Activated naive CD8-positive, alpha-beta T cell treated with anti-CD3 and anti-CD28 coated beads, Interleukin-2, amount 50 U/mL, for 24 hours (primary cell): Measurements from ENCODE around the gene PRRT1B.
A peak's percentile ranks its signal among the peaks of the same experiment; 100 is the strongest.

ENCODE experiments used
- ATAC-seq: fragments of 150-1000 bp; cut with Tn5 transposase; one replicate; pipeline ENCODE4 v1.10.0; 2021
- DNase-seq: peaks from one replicate; pipeline ENCODE4 v3.0.0; 2021
- H3K27ac Mint-ChIP-seq: one replicate; pipeline ENCODE4 v1.8.0; 2021; ENCODE audit warnings: mild to moderate bottlenecking, mixed read lengths
- H3K27me3 Mint-ChIP-seq: one replicate; pipeline ENCODE4 v1.8.0; 2021; ENCODE audit warnings: mixed read lengths
- H3K36me3 Mint-ChIP-seq: one replicate; pipeline ENCODE4 v1.8.0; 2021; ENCODE audit warnings: low read depth, mixed read lengths
- H3K4me1 Mint-ChIP-seq: one replicate; pipeline ENCODE4 v1.8.0; 2021; ENCODE audit warnings: mixed read lengths
- H3K4me3 Mint-ChIP-seq: one replicate; pipeline ENCODE4 v1.8.0; 2021; ENCODE audit warnings: mild to moderate bottlenecking, moderate library complexity, mixed read lengths
- H3K9me3 Mint-ChIP-seq: one replicate; pipeline ENCODE4 v1.8.0; 2021; ENCODE audit warnings: mixed read lengths

PRRT1B gene

DNA sequence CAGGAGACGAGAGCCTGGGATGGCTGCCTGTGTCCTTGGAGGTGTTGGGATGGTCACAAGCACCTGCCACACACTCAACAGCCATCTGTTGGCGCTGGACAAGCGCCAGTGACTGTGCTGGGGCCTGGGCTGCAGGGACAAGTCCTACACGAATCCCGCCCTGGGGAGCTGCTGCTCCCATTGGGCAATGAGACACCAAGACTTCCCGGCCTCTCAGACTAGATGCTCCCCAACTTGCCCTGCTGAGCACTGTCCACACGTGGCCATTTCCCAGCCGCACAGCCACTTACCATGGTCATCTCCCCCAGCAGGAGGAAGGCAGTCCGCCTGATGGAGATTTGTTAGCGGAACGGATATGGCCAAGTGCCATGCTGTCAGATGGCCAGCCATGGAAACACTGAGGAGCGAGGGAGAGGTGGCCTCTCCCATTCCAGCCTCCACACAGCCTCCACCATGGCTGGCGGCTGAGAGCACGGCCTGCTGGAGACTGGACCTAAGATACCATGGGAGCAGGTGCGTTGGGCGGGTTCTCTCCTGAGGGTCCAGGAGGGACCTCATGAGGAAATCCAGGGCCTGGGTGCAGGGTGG is 43.9 kb downstream of the PRRT1B start:
- Mint-ChIP-seq H3K9me3 (no peaks in the 10 kb centered on the region), H3K4me1 (peaks cover 44% of the 10 kb centered on the region), H3K36me3 (peaks cover 17% of the 10 kb centered on the region), H3K27me3 (no peaks in the 10 kb centered on the region), H3K4me3 (no peak overlapping the region), H3K27ac (no peak overlapping the region)
- DNase-seq (no peak), ATAC-seq (no peak)

DNA sequence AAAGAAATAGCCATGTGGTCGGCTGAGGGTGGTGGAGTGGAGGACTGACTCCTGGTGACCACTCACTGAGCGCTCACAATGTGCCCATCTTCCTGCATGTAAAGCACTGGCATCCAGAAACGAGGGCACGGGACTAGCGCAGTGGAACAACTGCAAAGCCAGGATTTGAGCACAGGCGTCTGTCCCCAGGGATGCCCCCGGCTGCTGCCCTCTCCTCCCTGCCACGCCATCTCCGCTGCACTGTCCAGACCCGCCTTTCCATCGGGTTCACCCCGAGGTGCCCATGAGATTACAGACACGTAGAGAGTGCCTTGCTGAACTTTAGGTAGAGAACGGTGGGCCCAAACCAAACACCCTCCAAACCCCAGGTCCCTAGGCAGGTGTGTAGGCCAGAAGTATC is 44.7 kb downstream of the PRRT1B start:
- Mint-ChIP-seq H3K27me3 (no peaks in the 10 kb centered on the region), H3K9me3 (no peaks in the 10 kb centered on the region), H3K4me1 (peaks cover 38% of the 10 kb centered on the region), H3K36me3 (peaks cover 12% of the 10 kb centered on the region), H3K4me3 (no peak overlapping the region), H3K27ac (peak overlapping the region; percentile 55)
- no peak for ATAC-seq
- DNase-seq = no peak

GRCh38 chr9:131590449-131590848 is 45.1 kb downstream of the PRRT1B start:
- ATAC-seq (peak; percentile 27), DNase-seq (no peak)
- Mint-ChIP-seq H3K27me3 (no peaks in the 10 kb centered on the region), H3K36me3 (peaks cover 12% of the 10 kb centered on the region), H3K4me1 (peaks cover 33% of the 10 kb centered on the region), H3K9me3 (no peaks in the 10 kb centered on the region), H3K27ac (peak overlapping the region; percentile 55), H3K4me3 (no peak overlapping the region)

DNA sequence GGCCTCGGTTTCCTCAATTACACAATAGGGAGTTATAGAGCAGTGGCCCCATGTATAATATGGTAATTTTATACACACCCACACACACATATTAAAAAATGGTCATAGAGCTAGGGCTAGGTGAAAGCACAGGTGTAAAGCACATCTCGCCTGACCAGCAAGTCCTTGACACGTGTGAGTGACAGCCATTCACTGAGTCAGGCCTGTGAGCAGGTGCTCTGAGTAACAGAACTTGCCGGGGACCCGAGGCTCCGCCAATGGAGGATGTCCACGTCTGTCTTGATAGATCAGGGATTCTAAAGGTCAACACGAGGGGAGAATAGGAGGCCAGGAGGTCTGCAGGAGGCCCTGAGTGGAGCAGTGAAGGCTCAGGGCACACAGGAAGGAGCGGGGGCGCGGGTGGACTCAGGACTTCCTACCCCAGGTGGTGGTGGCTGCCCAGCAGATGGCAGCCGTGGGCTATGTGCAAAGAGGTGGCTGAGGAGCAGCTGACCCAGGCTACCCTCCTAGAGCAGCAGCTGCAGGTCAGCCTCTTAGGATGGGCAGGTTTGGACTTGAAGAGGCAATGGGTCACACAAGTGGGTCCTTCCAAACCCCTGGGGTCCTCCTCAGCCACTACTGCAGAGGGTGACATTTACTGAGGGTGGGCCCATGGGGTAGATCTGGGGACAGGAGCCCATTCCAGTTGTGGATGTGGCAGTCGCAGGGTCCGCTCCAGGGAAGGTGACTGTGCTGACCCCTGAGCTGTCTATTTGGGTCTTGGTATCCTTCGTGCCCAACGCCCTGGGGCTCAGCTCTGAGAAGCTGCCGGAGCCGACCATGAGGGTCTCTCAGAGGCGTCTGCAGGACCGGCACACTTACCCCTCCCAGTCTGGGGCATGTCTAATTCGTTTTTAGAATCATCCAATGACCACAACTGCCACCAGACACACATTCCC is 45.9 kb downstream of the PRRT1B start:
- no peaks in the 10 kb centered on the region for H3K27me3 Mint-ChIP-seq
- DNase-seq = peak; percentile 82
- H3K27ac Mint-ChIP-seq = peak overlapping the region; percentile 55
- peaks cover 12% of the 10 kb centered on the region for H3K36me3 Mint-ChIP-seq
- ATAC-seq = peak; percentile 89
- peaks cover 27% of the 10 kb centered on the region for H3K4me1 Mint-ChIP-seq
- no peaks in the 10 kb centered on the region for H3K9me3 Mint-ChIP-seq
- no peak overlapping the region for H3K4me3 Mint-ChIP-seq

DNA sequence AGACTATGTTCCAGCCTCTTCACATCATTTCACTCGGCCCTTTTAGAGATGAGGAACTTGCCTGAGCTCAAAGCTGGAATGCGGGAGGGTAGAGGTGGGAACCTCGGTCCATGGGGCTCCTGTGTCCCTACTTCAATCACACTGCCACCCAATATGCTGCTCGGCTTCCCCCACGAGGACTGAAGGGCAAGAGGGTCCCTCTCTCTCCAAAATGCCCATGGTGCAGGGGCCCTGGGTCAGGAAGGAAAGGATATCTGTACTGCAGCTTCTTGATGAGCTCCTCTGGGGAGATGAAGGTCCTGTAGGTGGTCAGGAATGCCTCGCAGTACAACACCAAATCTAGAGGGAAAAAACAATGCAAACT is 46.5 kb downstream of the PRRT1B start:
- no peak for ATAC-seq
- peaks cover 14% of the 10 kb centered on the region for H3K36me3 Mint-ChIP-seq
- H3K27me3 Mint-ChIP-seq = no peaks in the 10 kb centered on the region
- no peak for DNase-seq
- H3K9me3 Mint-ChIP-seq = no peaks in the 10 kb centered on the region
- peaks cover 27% of the 10 kb centered on the region for H3K4me1 Mint-ChIP-seq
- H3K27ac Mint-ChIP-seq = peak overlapping the region; percentile 33
- no peak overlapping the region for H3K4me3 Mint-ChIP-seq

GRCh38 chr9:131593091-131593820 is 47.9 kb downstream of the PRRT1B start:
- H3K36me3 Mint-ChIP-seq = peaks cover 11% of the 10 kb centered on the region
- no peak for ATAC-seq
- H3K9me3 Mint-ChIP-seq = no peaks in the 10 kb centered on the region
- H3K4me1 Mint-ChIP-seq = peaks cover 21% of the 10 kb centered on the region
- H3K4me3 Mint-ChIP-seq = no peak overlapping the region
- DNase-seq = no peak
- no peak overlapping the region for H3K27ac Mint-ChIP-seq
- H3K27me3 Mint-ChIP-seq = no peaks in the 10 kb centered on the region

- H3K36me3 Mint-ChIP-seq = peaks cover 11% of the 10 kb centered on the region
- DNase-seq = no peak
- H3K4me1 Mint-ChIP-seq = peaks cover 21% of the 10 kb centered on the region
- H3K9me3 Mint-ChIP-seq = no peaks in the 10 kb centered on the region
- no peak for ATAC-seq
- H3K27me3 Mint-ChIP-seq = no peaks in the 10 kb centered on the region
- H3K4me3 Mint-ChIP-seq = no peak overlapping the region
- no peak overlapping the region for H3K27ac Mint-ChIP-seq
These were observed 48.8 kb downstream of the PRRT1B start for GRCh38 chr9:131593936-131594665.

DNA sequence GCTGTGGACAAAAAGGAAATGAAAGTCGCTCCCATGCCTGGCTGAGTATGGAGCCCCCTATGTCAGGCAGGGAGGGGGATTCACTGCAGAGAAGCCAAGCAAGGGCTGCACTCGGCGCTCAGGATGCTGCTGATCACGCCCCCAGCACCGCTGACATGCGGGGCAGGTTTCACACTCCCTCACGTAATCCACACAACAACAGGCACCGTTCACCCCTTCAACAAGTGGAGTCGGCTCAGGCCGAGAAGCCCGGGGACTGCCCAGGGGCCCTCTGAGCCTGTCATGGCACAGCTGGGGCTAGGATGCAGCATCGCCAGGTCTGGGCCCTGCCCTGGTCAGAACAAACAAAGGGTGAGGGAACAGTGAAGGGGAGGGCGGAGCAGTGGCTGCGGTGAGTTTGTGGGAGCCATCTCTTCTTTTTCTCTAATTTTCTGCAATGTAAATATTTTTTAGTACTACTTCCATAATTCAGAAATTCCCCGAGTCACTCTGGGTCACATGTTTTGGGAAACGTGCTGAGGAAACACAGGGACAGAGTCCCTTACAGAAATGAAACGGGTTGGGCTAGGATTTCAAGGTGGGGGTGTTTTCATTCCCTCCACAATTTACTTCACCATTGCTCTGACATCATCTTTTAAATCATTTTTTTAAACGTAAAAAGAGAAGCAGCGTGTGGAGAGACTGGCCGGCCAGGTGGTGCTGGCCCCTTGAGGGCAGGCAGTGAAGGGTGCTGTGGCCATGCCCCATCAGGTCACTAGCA is 49.8 kb downstream of the PRRT1B start:
- Mint-ChIP-seq H3K9me3 (no peaks in the 10 kb centered on the region), H3K27me3 (no peaks in the 10 kb centered on the region), H3K4me3 (no peak overlapping the region), H3K27ac (peak overlapping the region; percentile 31), H3K4me1 (peaks cover 20% of the 10 kb centered on the region), H3K36me3 (peaks cover 12% of the 10 kb centered on the region)
- ATAC-seq = no peak
- no peak for DNase-seq

- Mint-ChIP-seq H3K9me3 (no peaks in the 10 kb centered on the region), H3K27me3 (no peaks in the 10 kb centered on the region), H3K27ac (peak overlapping the region; percentile 34), H3K4me1 (peaks cover 12% of the 10 kb centered on the region), H3K4me3 (no peak overlapping the region), H3K36me3 (peaks cover 18% of the 10 kb centered on the region)
- no peak for DNase-seq
- no peak for ATAC-seq
These were observed 50.5 kb downstream of the PRRT1B start for GRCh38 chr9:131595696-131596429.

GRCh38 chr9:131596430-131596743 is 51.1 kb downstream of the PRRT1B start:
- ATAC-seq (no peak), DNase-seq (no peak)
- H3K4me3 Mint-ChIP-seq = no peak overlapping the region
- no peaks in the 10 kb centered on the region for H3K9me3 Mint-ChIP-seq
- no peaks in the 10 kb centered on the region for H3K27me3 Mint-ChIP-seq
- peak overlapping the region; percentile 34 for H3K27ac Mint-ChIP-seq
- H3K36me3 Mint-ChIP-seq = peaks cover 22% of the 10 kb centered on the region
- H3K4me1 Mint-ChIP-seq = peaks cover 7% of the 10 kb centered on the region

GRCh38 chr9:131597246-131597645 is 51.9 kb downstream of the PRRT1B start:
- peaks cover 2% of the 10 kb centered on the region for H3K4me1 Mint-ChIP-seq

DNA sequence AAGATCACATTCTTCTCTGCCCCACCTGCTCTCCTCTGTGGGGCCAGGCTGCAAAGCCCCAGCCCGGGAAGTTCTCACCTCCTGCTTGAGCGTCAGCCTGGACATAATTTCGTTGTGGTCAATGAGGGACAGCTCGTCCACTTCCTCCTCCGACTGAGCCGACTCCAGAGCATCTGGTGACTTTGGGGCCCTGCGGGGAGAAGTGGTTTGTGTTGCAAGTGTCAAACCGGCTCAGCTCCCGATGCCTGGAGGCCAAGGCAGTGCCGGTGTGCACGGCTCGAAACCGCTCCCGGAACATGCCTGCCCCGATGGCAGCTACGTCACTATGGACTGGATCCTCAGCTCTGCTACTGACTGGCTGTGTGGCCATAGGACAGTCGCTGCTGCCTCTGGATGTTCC is 52.8 kb downstream of the PRRT1B start:
- H3K27ac Mint-ChIP-seq = no peak overlapping the region

More at GRCh38 chr9:131597246-131597645, 51.9 kb downstream of the PRRT1B start:
- Mint-ChIP-seq H3K27me3 (no peaks in the 10 kb centered on the region), H3K4me3 (no peak overlapping the region), H3K36me3 (peaks cover 23% of the 10 kb centered on the region), H3K27ac (no peak overlapping the region), H3K9me3 (no peaks in the 10 kb centered on the region)
- ATAC-seq = no peak
- DNase-seq = no peak

GRCh38 chr9:131601683-131602181 is 56.4 kb downstream of the PRRT1B start:
- Mint-ChIP-seq H3K27ac (no peak overlapping the region), H3K9me3 (no peaks in the 10 kb centered on the region), H3K36me3 (peaks cover 22% of the 10 kb centered on the region), H3K4me1 (no peaks in the 10 kb centered on the region), H3K27me3 (no peaks in the 10 kb centered on the region), H3K4me3 (no peak overlapping the region)
- ATAC-seq (no peak), DNase-seq (no peak)

More for the DNA sequence above, 52.8 kb downstream of the PRRT1B start:
- ATAC-seq = no peak
- DNase-seq = no peak
- Mint-ChIP-seq H3K4me1 (no peaks in the 10 kb centered on the region), H3K36me3 (peaks cover 23% of the 10 kb centered on the region), H3K4me3 (no peak overlapping the region), H3K9me3 (no peaks in the 10 kb centered on the region), H3K27me3 (no peaks in the 10 kb centered on the region)
